CD4-positive, alpha-beta T cell treated with Interferon alpha-2 for 1 hour (primary cell): Measurements from ENCODE around the gene ULBP1.
"Not testable (repeated sequence)": the region's sequence is repeated elsewhere in the genome, so short reads cannot be mapped to it uniquely, and the experiment has no call there.

Source experiments
- DNase-seq, 2 donors: peaks; one replicate each; pipeline ENCODE4 v3.0.0-alpha.2; 2020 to 2022

Gene ULBP1

GRCh38 chr6:149953934-149954327 is 9.8 kb upstream of the ULBP1 start:
- not testable (repeated sequence) for DNase-seq

GRCh38 chr6:149954328-149954983 is 9.3 kb upstream of the ULBP1 start:
- not testable (repeated sequence) for DNase-seq

- not testable (repeated sequence) for DNase-seq
Measured at GRCh38 chr6:149954984-149955653, 8.6 kb upstream of the ULBP1 start.

GRCh38 chr6:149955654-149956317 is 8.0 kb upstream of the ULBP1 start:
- not testable (repeated sequence) for DNase-seq

GRCh38 chr6:149958124-149958523 is 5.6 kb upstream of the ULBP1 start:
- DNase-seq, result not testable (repeated sequence)

- not testable (repeated sequence) for DNase-seq
Measured at GRCh38 chr6:149959806-149960205, 3.9 kb upstream of the ULBP1 start.

- no peak for DNase-seq
Measured at GRCh38 chr6:149960488-149960887, 3.3 kb upstream of the ULBP1 start.

GRCh38 chr6:149961728-149962425 is 1.9 kb upstream of the ULBP1 start:
- peak; percentile 39 to 53 for DNase-seq

GRCh38 chr6:149962461-149963211 is 1.1 kb upstream of the ULBP1 start:
- no peak for DNase-seq

- DNase-seq, result peak in 1 of 2 donors; percentile 56
Measured at GRCh38 chr6:149963212-149963461, 606 bp upstream of the ULBP1 start.

GRCh38 chr6:149964308-149965193 is 808 bp downstream of the ULBP1 start:
- peak in 1 of 2 donors; percentile 36 for DNase-seq

GRCh38 chr6:149965194-149966020 is 1.7 kb downstream of the ULBP1 start:
- peak in 1 of 2 donors; percentile 39 for DNase-seq

GRCh38 chr6:149966319-149966718 is 2.6 kb downstream of the ULBP1 start:
- not testable (repeated sequence) for DNase-seq

- DNase-seq, result no peak
Measured at GRCh38 chr6:149967591-149967990, 3.8 kb downstream of the ULBP1 start.

GRCh38 chr6:149967999-149968398 is 4.3 kb downstream of the ULBP1 start:
- not testable (repeated sequence) for DNase-seq

- DNase-seq, result not testable (repeated sequence)
Measured at GRCh38 chr6:149968909-149969308, 5.2 kb downstream of the ULBP1 start.

- no peak for DNase-seq
Measured at GRCh38 chr6:149969635-149970034, 5.9 kb downstream of the ULBP1 start.

GRCh38 chr6:149974394-149974793 is 10.7 kb downstream of the ULBP1 start:
- DNase-seq, result not testable (repeated sequence)

- no peak for DNase-seq
Measured at GRCh38 chr6:149974825-149975224, 11.1 kb downstream of the ULBP1 start.

GRCh38 chr6:149975400-149975799 is 11.7 kb downstream of the ULBP1 start:
- DNase-seq, result no peak

- DNase-seq, result no peak
Measured at GRCh38 chr6:149977221-149977620, 13.5 kb downstream of the ULBP1 start.
